Neural progenitor cell (in vitro differentiated cells): ENCODE data around the gene FKBP5. TPM values are rescaled to one million over a fixed set of nuclear protein-coding genes. Genes with fewer than 3 reads are reported as not detected.
A peak's percentile ranks its signal among the peaks of the same experiment; 100 is the strongest.

Experiments used
- DNase-seq: peaks from one replicate; pipeline ENCODE4 v3.0.0-alpha.2; 2016; ENCODE audit warnings: low spot score
- H2AFZ ChIP-seq: fragments of 200-600 bp; sonication (generic); replicated peaks from 2 replicates; pipeline ENCODE4 v1.6.1; 2016; ENCODE audit warnings: antibody characterized with exemption
- H3F3A ChIP-seq: fragments of 200-600 bp; sonication (generic); 2 replicates; pipeline ENCODE4 v1.6.1; 2016; ENCODE audit warnings: antibody characterized with exemption, low read depth
- H3K27ac ChIP-seq: fragments of 200-600 bp; sonication (generic); 2 replicates; pipeline ENCODE4 v1.5.1; 2016; ENCODE audit warnings: mild to moderate bottlenecking
- H3K27me3 ChIP-seq: fragments of 200-600 bp; sonication (generic); 2 replicates; pipeline ENCODE4 v1.6.1; 2016; ENCODE audit warnings: mild to moderate bottlenecking, moderate library complexity
- H3K36me3 ChIP-seq: fragments of 200-600 bp; sonication (generic); 2 replicates; pipeline ENCODE4 v1.5.1; 2016
- H3K4me1 ChIP-seq: fragments of 200-600 bp; sonication (generic); 2 replicates; pipeline ENCODE4 v1.6.1; 2016; ENCODE audit warnings: mixed run types
- H3K4me2 ChIP-seq: fragments of 200-600 bp; sonication (generic); 2 replicates; pipeline ENCODE4 v1.6.1; 2016
- H3K4me3 ChIP-seq: fragments of 200-600 bp; sonication (generic); 2 replicates; pipeline ENCODE4 v1.5.1; 2016
- H3K79me2 ChIP-seq: fragments of 200-600 bp; sonication (generic); 2 replicates; pipeline ENCODE4 v1.6.1; 2016; ENCODE audit warnings: low read depth
- H3K9ac ChIP-seq: fragments of 200-600 bp; sonication (generic); 2 replicates; pipeline ENCODE4 v1.6.1; 2016
- H3K9me3 ChIP-seq: fragments of 200-600 bp; sonication (generic); 2 replicates; pipeline ENCODE4 v1.5.1; 2016; ENCODE audit warnings: low read depth
- H4K20me1 ChIP-seq: fragments of 200-600 bp; sonication (generic); 2 replicates; pipeline ENCODE4 v1.6.1; 2016; ENCODE audit warnings: low read depth
- H3K27ac Mint-ChIP-seq: 3 replicates; pipeline ENCODE4 v1.8.0; 2021; ENCODE audit warnings: mixed read lengths
- H3K27me3 Mint-ChIP-seq: 2 replicates; pipeline ENCODE4 v1.8.0; 2022; ENCODE audit warnings: low read depth, mild to moderate bottlenecking, inconsistent platforms, moderate library complexity, mixed read lengths; ENCODE audit not compliant: insufficient read depth
- H3K36me3 Mint-ChIP-seq: 3 replicates; pipeline ENCODE4 v1.8.0; 2021; ENCODE audit warnings: mixed read lengths
- H3K4me1 Mint-ChIP-seq: 3 replicates; pipeline ENCODE4 v1.8.0; 2021; ENCODE audit warnings: mixed read lengths
- H3K4me3 Mint-ChIP-seq: 3 replicates; pipeline ENCODE4 v1.8.0; 2021; ENCODE audit warnings: mild to moderate bottlenecking, moderate library complexity, mixed read lengths
- H3K9me3 Mint-ChIP-seq: 3 replicates; pipeline ENCODE4 v1.8.0; 2020; ENCODE audit warnings: mixed read lengths
- CTCF ChIP-seq: fragments of 200-600 bp; sonication (generic); IDR thresholded peaks from 2 replicates; pipeline ENCODE4 v1.5.1; 2017; ENCODE audit warnings: antibody characterized with exemption, mild to moderate bottlenecking
- EZH2 ChIP-seq: fragments of 200-600 bp; sonication (generic); IDR thresholded peaks from 2 replicates; pipeline ENCODE4 v1.6.1; 2017; ENCODE audit warnings: antibody characterized with exemption, mild to moderate bottlenecking, moderate library complexity
- EZH2phosphoT487 ChIP-seq: fragments of 200-600 bp; sonication (generic); IDR thresholded peaks from 2 replicates; pipeline ENCODE4 v1.6.1; 2017; ENCODE audit warnings: antibody characterized with exemption
- total RNA-seq: library from RNA; depleted of rRNA; stranded (reverse); fragments of >200 nt; gene quantifications from 2 replicates; pipeline ENCODE4 v1.2.3, GENCODE V29; 2015; ENCODE audit warnings: low replicate concordance

FKBP5 gene
- total RNA-seq, 1 donor from 2014 or later: 20.9 TPM

- peaks cover 35% of the 10 kb centered on the region for H4K20me1 ChIP-seq
- no peak overlapping the region for H3K4me3 ChIP-seq
- Mint-ChIP-seq H3K36me3 (peaks cover 2% of the 10 kb centered on the region), H3K4me3 (no peak overlapping the region), H3K9me3 (no peaks in the 10 kb centered on the region), H3K4me1 (peaks cover under 1% of the 10 kb centered on the region), H3K27me3 (no peaks in the 10 kb centered on the region), H3K27ac (no peak overlapping the region)
- peak overlapping the region; percentile 62 for H3K4me2 ChIP-seq
- peaks cover 19% of the 10 kb centered on the region for H3K4me1 ChIP-seq
- no peaks in the 10 kb centered on the region for H3K36me3 ChIP-seq
- peak; percentile 75 for DNase-seq
- H2AFZ ChIP-seq: no peak overlapping the region
- H3K27me3 ChIP-seq: no peaks in the 10 kb centered on the region
- TF ChIP-seq EZH2: no peak
- TF ChIP-seq CTCF: no peak
- TF ChIP-seq EZH2phosphoT487: peak; percentile 52
- peaks cover 17% of the 10 kb centered on the region for H3F3A ChIP-seq
- H3K27ac ChIP-seq: no peak overlapping the region
- H3K79me2 ChIP-seq: peaks cover 53% of the 10 kb centered on the region
- H3K9ac ChIP-seq: no peak overlapping the region
- H3K9me3 ChIP-seq: no peaks in the 10 kb centered on the region
These were observed 25.7 kb downstream of the FKBP5 start for GRCh38 chr6:35662999-35663398.

GRCh38 chr6:35654883-35655282 lies 33.8 kb downstream of the FKBP5 start:
- Histone ChIP-seq H2AFZ (no peak overlapping the region), H3K9me3 (no peaks in the 10 kb centered on the region), H3K9ac (no peak overlapping the region), H3K79me2 (peaks cover 48% of the 10 kb centered on the region), H3K27ac (no peak overlapping the region), H3K4me2 (no peak overlapping the region), H3F3A (no peaks in the 10 kb centered on the region), H3K4me3 (no peak overlapping the region), H3K36me3 (no peaks in the 10 kb centered on the region), H3K27me3 (no peaks in the 10 kb centered on the region), H3K4me1 (no peaks in the 10 kb centered on the region), H4K20me1 (no peaks in the 10 kb centered on the region)
- H3K9me3 Mint-ChIP-seq: no peaks in the 10 kb centered on the region
- peaks cover 6% of the 10 kb centered on the region for H3K4me1 Mint-ChIP-seq
- H3K27ac Mint-ChIP-seq: no peak overlapping the region
- no peak for TF ChIP-seq EZH2
- no peak for TF ChIP-seq EZH2phosphoT487
- TF ChIP-seq CTCF: no peak
- DNase-seq: no peak
- H3K4me3 Mint-ChIP-seq: no peak overlapping the region
- H3K27me3 Mint-ChIP-seq: no peaks in the 10 kb centered on the region
- peaks cover 5% of the 10 kb centered on the region for H3K36me3 Mint-ChIP-seq

GRCh38 chr6:35651244-35651643 lies 37.5 kb downstream of the FKBP5 start:
- Histone ChIP-seq H3K9me3 (no peaks in the 10 kb centered on the region), H3F3A (peaks cover 8% of the 10 kb centered on the region), H3K4me2 (no peak overlapping the region), H3K27me3 (no peaks in the 10 kb centered on the region), H3K4me3 (no peak overlapping the region), H3K79me2 (peaks cover 60% of the 10 kb centered on the region), H3K9ac (no peak overlapping the region), H3K36me3 (no peaks in the 10 kb centered on the region), H4K20me1 (no peaks in the 10 kb centered on the region), H3K4me1 (peaks cover 7% of the 10 kb centered on the region), H3K27ac (no peak overlapping the region), H2AFZ (no peak overlapping the region)
- H3K27ac Mint-ChIP-seq: no peak overlapping the region
- peaks cover 16% of the 10 kb centered on the region for H3K4me1 Mint-ChIP-seq
- no peak overlapping the region for H3K4me3 Mint-ChIP-seq
- peaks cover 2% of the 10 kb centered on the region for H3K27me3 Mint-ChIP-seq
- no peak for TF ChIP-seq CTCF
- TF ChIP-seq EZH2phosphoT487: no peak
- TF ChIP-seq EZH2: no peak
- H3K36me3 Mint-ChIP-seq: no peaks in the 10 kb centered on the region
- no peaks in the 10 kb centered on the region for H3K9me3 Mint-ChIP-seq
- no peak for DNase-seq
